Amniotic epithelial cell (primary cell): ENCODE results near the gene STAT5B.
"Not testable (repeated sequence)": the region's sequence is repeated elsewhere in the genome, so short reads cannot be mapped to it uniquely, and the experiment has no call there.

Experiments used
- DNase-seq: peaks from one replicate; pipeline ENCODE4 v3.0.0-alpha.2; 2010; ENCODE audit warnings: low read depth

Gene STAT5B

GRCh38 chr17:42276359-42276608 is at the start of gene STAT5B:
Gene STAT5B (minus strand): TSS chr17:42276391. CDS start chr17:42232127, 44,264 bp downstream.
- DNase-seq = peak; percentile 43

DNA sequence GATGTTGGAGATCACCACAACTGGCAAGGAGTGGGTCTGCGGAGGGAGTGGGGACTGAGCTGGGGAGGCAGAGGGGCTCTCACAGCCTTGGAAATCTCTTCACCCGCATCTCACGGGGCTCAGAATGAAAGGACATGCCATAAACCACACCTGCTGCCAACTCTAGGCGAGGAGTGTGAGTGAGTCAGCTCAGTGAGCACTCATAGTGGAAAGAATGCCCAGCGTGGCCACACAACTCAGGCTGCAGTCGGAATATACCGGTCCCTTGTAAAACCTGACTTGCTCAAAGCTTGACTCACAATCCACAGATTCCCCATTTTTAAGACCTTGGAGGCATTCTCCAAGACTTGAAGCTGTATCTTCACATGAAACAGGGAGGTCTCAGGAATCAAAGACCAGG is 48.8 kb upstream of the STAT5B start:
- peak; percentile 86 for DNase-seq

DNA sequence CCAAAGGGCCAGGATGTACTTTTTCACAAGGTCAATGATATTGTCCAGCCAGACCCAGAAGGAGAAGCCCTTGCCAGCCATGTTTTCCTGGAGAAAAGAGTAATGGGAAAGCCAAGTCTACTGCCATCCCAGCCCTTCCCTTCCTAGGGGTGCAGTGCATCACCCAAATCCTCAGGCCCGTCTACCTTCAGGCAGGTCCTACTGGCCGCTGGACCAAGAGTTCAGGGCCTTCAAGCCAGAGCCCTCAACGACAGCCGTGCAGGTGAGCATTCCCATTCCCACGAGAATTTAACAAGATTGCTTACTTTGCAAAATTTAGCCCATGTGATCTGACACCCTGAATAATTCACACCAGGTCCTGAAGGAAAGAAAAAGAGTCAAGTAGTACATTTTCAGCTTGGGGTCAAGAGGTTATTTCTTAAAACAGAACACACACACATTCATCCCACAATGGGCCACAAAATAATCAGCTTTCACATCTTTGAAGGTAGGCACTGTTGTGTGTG is 47.1 kb upstream of the STAT5B start:
- no peak for DNase-seq

DNA sequence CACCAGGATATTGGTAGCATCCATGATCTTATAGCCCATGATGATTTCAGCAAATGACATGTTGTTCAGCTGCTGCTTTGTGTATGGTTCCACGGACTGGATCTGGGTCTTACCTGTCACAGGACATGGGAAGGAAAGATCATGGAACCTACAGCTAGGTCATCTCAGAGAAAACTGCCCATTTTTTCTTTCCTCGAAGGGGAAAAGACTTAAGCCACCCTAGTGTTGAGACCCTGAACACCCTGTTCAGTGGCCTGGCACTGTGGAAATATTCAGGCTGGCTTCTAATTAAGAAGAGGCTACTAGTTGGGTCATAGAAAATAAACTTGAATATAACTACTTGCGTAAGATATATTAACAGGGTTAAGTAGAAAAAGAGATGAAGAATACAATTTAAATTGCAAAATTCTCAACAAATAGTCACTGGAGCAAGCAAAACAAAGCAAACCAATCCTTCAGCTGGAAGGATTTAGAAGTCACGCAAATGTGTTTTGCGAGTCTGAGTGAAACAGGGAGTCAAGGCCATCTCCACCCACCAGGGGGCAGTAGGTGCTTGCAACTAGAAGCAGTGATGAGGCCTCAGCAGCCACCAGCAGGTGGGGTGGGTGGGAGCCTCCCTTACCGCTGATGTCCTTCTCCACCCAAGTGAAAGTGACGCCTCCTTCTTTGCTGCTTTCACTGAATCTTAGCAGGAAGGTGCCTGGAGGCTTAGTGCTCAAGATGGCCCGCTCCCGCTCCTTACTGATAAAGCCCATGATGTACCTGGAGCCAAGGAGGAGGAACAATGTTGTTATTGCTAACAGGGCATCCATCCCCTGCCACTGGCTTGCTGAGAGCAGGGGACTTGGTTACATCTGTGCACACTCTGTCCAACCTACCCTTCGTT is 46.4 kb upstream of the STAT5B start:
- DNase-seq = peak; percentile 88

DNA sequence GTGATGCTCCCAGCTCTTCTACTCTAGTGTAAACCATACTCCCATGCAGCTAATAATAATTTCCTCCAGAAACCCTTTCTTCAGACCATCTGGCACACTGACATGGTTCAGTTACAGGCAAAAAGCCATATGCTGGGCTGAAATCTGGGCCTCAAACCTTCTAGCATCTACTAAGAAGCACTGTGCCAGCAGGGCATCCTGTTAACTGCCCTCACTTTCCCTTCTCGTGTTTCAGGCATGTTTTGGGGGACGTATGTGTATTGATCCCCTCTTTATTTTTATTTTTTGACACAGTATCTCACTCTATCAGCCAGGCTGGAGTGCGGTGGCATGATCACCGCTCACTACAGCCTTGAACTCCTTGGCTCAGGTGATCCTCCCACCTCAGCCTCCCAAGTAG is 45.4 kb upstream of the STAT5B start:
- no peak for DNase-seq

- DNase-seq = not testable (repeated sequence)
Measured at GRCh38 chr17:42317967-42318366, 41.8 kb upstream of the STAT5B start.

DNA sequence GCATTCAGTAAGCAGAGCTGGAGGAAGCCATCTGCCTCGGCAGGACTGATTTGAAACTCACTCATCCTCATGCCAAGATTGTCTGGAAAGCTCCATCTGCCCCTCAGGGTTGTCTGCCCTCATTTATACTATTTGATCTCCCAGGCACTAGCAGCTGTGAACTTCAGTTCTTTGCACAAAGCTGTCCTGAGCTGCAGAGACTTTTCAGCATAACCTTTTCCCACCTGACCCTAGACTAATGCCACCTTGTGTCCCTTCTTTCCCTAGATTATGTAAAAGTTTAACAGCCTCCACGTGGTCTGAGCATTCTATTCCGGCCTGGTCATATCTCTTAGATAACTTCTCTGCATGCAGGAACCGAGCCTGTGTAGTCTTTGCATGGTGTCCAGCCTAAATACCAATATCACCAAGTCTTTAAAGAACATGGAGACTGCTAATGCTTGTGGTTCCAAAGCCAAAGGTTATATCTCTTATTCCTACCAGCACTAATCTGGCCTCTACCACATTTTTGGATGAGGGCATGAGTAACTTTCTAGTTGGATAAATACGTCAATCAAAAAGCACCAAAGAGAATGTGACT is 41.2 kb upstream of the STAT5B start:
- no peak for DNase-seq

GRCh38 chr17:42316755-42317154 is 40.6 kb upstream of the STAT5B start:
- no peak for DNase-seq

- DNase-seq = no peak
Measured at GRCh38 chr17:42315402-42316156, 39.4 kb upstream of the STAT5B start.

DNA sequence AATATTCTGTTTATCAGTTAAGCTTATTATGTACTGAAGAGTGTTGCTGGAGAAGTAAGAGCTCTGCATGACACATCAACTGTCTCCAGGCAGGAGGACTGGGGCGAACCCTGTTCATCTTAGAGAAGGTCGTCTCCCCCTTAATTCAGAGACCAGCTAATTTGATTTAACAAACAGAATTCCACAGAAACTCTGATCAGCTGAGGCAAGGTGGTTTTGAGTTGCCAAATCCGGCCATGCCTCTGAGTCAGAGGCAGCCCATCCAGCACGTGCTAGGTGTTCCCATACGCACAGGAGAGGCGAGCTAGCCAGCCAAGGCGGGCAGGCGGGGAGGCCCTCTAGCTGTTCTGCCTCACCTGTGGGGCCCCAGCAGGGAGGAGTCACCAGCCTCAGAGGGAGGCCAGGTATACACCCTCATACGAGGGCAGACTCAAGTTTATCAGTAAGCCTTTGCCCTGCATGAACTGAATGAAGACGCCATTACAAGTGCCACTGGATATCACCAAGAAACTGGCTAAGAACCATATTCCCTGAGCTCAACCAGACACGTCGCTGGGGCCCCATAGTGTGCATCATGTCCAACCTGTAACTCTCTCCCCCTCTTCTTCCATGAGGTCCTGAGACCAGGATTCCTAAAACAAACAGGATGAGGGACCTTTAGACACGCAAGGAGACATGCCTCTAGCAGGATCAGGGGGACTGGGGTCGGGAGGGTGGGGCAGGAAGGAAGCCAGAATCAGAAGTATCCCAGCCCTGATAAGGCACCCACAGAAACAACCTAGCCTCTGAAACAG is 37.8 kb upstream of the STAT5B start:
- DNase-seq = peak; percentile 69

DNA sequence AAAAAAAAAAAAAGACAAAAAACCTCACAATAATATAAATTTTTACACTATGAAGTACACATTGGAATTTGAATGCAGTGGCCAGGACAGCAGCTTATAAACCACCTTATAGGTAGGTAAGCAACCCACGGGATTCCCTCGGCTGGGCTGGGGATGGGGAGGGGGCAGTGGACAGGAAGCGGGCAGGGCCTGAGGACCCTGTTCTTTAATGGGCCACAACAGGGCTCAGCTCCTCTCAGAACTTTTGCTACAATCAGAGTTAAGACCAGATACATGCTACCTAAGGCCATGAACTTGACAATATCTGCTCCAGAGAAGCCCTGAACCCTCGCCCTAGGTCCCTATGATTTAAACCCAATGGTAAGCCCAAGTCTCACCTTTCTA is 37.2 kb upstream of the STAT5B start:
- DNase-seq = no peak

DNA sequence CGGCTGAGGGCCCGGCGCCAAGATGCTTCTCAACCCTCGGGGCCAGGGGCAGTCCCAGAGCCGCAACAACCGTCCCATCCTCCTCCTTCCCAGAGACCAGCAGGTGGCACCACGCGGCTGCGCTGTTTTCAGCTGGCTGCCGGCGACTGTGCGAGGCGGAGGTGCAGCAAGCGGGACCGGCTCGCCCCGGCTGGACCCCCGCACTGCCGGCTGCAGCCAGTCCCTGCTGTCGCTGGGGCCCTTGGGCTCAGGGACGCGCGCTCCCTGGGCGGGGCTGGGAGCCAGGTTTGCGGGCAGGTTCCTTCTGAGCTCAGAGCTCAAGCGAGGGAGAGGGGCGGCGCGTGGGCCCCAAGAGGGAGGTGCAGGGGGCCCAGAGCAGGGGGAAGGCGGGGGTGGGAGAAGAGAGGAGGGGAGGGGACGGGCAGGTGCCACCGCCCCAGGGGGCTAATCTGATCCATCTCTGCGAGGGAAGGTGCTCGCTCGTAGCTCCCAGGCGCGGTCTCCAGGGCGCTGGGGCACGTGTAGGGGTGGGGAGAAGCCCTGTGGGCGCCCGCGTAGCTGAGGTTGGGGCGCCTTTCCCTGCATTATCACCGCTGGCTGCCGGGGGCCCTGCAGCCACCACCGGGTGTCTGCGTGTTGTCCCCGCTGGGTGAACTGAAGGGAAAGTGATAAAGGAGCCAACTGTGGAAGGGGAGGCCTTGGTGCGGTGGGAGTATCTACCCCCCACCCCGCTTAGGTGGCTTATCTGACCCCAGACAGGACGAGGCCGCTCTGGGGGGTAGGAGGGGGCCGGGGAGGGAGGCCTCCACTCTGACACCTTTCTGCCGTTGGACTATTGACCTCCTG is 36.3 kb upstream of the STAT5B start:
- peak; percentile 79 for DNase-seq

GRCh38 chr17:42312035-42312284 is 35.8 kb upstream of the STAT5B start:
- no peak for DNase-seq

DNA sequence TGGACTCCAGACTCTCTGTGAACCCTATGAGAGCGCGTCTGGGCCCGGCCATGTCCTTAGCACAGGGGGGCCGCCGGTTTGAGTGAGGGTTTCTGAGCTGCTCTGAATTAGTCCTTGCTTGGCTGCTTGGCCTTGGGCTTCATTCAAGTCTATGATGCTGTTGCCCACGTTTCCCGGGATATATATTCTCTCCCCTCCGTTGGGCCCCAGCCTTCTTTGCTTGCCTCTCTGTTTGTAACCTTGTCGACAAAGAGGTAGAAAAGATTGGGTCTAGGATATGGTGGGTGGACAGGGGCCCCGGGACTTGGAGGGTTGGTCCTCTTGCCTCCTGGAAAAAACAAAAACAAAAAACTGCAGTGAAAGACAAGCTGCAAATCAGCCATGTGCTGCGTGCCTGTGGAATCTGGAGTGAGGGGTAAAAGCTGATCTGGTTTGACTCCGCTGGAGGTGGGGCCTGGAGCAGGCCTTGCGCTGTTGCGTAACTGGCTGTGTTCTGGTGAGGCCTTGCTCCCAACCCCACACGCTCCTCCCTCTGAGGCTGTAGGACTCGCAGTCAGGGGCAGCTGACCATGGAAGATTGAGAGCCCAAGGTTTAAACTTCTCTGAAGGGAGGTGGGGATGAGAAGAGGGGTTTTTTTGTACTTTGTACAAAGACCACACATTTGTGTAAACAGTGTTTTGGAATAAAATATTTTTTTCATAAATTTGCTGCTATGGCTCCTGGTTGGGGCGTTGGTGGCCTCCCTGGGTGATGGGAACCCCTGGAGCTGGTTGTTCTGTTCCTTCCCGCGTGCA is 35.2 kb upstream of the STAT5B start:
- peak; percentile 98 for DNase-seq

- DNase-seq = no peak
Measured at GRCh38 chr17:42310787-42311215, 34.6 kb upstream of the STAT5B start.

GRCh38 chr17:42309986-42310786 is 34.0 kb upstream of the STAT5B start:
- DNase-seq = peak; percentile 45

GRCh38 chr17:42309142-42309541 is 33.0 kb upstream of the STAT5B start:
- DNase-seq = no peak

DNA sequence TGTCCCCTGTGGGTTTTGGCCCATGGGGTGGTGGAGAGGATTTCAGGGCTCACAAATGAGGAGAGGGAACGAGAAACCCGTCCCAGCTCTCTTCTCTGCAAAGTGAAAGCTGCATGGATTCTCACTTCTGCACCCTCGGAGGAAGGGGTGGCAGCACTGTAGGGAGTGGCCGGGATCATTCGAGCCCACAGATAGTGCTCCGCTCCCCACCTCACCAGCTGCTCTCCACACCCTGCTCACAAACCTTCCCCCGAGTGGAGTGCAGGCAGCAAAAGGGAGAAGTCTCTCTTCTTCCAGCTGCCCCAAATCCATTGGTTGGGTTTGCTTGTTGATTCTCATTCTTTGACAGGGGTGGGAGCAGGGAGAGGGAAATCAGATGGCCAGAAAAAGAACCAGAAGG is 32.3 kb upstream of the STAT5B start:
- DNase-seq = no peak

DNA sequence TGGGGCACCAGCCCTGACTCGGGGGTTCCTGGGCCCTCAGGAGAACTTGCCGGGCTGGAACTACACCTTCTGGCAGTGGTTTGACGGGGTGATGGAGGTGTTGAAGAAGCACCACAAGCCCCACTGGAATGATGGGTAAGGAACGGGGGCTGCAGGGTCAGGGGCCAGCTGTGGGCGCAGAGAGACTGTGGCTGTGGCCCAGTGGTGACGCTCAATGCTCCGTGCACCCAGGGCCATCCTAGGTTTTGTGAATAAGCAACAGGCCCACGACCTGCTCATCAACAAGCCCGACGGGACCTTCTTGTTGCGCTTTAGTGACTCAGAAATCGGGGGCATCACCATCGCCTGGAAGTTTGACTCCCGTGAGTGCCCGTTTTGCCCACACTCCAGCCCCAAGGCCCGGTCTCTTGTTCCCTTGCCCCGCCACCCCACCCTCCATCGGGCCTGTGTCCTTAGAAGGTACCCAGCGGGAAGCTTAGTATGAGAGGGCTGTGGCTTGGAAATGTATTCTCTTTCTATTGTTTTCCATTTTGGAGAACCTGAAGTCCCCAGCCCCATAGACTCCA is 31.3 kb upstream of the STAT5B start:
- DNase-seq = no peak

GRCh38 chr17:42306385-42306667 is 30.1 kb upstream of the STAT5B start:
- DNase-seq = no peak
